ENCODE data around the gene FCHSD2.

The FCHSD2 gene

GRCh38 chr11:72890881-72891280 is 251.2 kb downstream of the FCHSD2 start:
- H3K4me3 ChIP-seq (ENCODE audit: insufficient read length, low read depth): no peak overlapping the region
- H3K9ac ChIP-seq (ENCODE audit: insufficient read length, low read depth): no peak overlapping the region
- no peaks in the 10 kb centered on the region for H3K9me3 ChIP-seq (ENCODE audit: insufficient read depth, low read length)
- H3K27me3 ChIP-seq (ENCODE audit: insufficient read depth, insufficient read length): no peaks in the 10 kb centered on the region
- H3K36me3 ChIP-seq (ENCODE audit: insufficient read depth, insufficient read length, low read length): peaks cover 3% of the 10 kb centered on the region
- TF ChIP-seq ZNF274 (IDR thresholded peaks at IDR 0.05; ENCODE audit: low read depth, low read length) (no peak), SUZ12 (IDR thresholded peaks at IDR 0.05; ENCODE audit: extremely low read depth, insufficient read depth, insufficient read length) (no peak), YY1 (IDR thresholded peaks at IDR 0.05; ENCODE audit: insufficient read depth, insufficient read length) (no peak)
- H3K4me1 ChIP-seq (ENCODE audit: insufficient read depth, insufficient read length): no peaks in the 10 kb centered on the region
- no peak for DNase-seq (ENCODE audit: low read depth, low spot score)

- peaks cover 3% of the 10 kb centered on the region for H3K36me3 ChIP-seq (ENCODE audit: insufficient read depth, insufficient read length, low read length)
- no peaks in the 10 kb centered on the region for H3K4me1 ChIP-seq (ENCODE audit: insufficient read depth, insufficient read length)
- no peak overlapping the region for H3K9ac ChIP-seq (ENCODE audit: insufficient read length, low read depth)
- no peak overlapping the region for H3K4me3 ChIP-seq (ENCODE audit: insufficient read length, low read depth)
- no peaks in the 10 kb centered on the region for H3K9me3 ChIP-seq (ENCODE audit: insufficient read depth, low read length)
- TF ChIP-seq SUZ12 (IDR thresholded peaks at IDR 0.05; ENCODE audit: extremely low read depth, insufficient read depth, insufficient read length) (no peak), ZNF274 (IDR thresholded peaks at IDR 0.05; ENCODE audit: low read depth, low read length) (no peak), YY1 (IDR thresholded peaks at IDR 0.05; ENCODE audit: insufficient read depth, insufficient read length) (no peak)
- no peaks in the 10 kb centered on the region for H3K27me3 ChIP-seq (ENCODE audit: insufficient read depth, insufficient read length)
- DNase-seq (ENCODE audit: low read depth, low spot score): no peak
Observed at GRCh38 chr11:72886619-72887018, 255.5 kb downstream of the FCHSD2 start.

- Histone ChIP-seq H3K36me3 (ENCODE audit: insufficient read depth, insufficient read length, low read length) (peaks cover 3% of the 10 kb centered on the region), H3K4me1 (ENCODE audit: insufficient read depth, insufficient read length) (no peaks in the 10 kb centered on the region)
- TF ChIP-seq SUZ12 (IDR thresholded peaks at IDR 0.05; ENCODE audit: extremely low read depth, insufficient read depth, insufficient read length) (no peak), YY1 (IDR thresholded peaks at IDR 0.05; ENCODE audit: insufficient read depth, insufficient read length) (no peak), ZNF274 (IDR thresholded peaks at IDR 0.05; ENCODE audit: low read depth, low read length) (no peak)
Observed at GRCh38 chr11:72885749-72886609, 256.1 kb downstream of the FCHSD2 start.

GRCh38 chr11:72876147-72876546 is 266.0 kb downstream of the FCHSD2 start:
- Histone ChIP-seq H3K9ac (ENCODE audit: insufficient read length, low read depth) (no peak overlapping the region), H3K36me3 (ENCODE audit: insufficient read depth, insufficient read length, low read length) (no peaks in the 10 kb centered on the region), H3K27me3 (ENCODE audit: insufficient read depth, insufficient read length) (no peaks in the 10 kb centered on the region), H3K4me1 (ENCODE audit: insufficient read depth, insufficient read length) (no peaks in the 10 kb centered on the region), H3K4me3 (ENCODE audit: insufficient read length, low read depth) (no peak overlapping the region), H3K9me3 (ENCODE audit: insufficient read depth, low read length) (no peaks in the 10 kb centered on the region)
- DNase-seq (ENCODE audit: low read depth, low spot score): no peak
- TF ChIP-seq YY1 (IDR thresholded peaks at IDR 0.05; ENCODE audit: insufficient read depth, insufficient read length) (no peak), SUZ12 (IDR thresholded peaks at IDR 0.05; ENCODE audit: extremely low read depth, insufficient read depth, insufficient read length) (no peak), ZNF274 (IDR thresholded peaks at IDR 0.05; ENCODE audit: low read depth, low read length) (no peak)

More at GRCh38 chr11:72885749-72886609, 256.1 kb downstream of the FCHSD2 start:
- Histone ChIP-seq H3K27me3 (ENCODE audit: insufficient read depth, insufficient read length) (no peaks in the 10 kb centered on the region), H3K9ac (ENCODE audit: insufficient read length, low read depth) (no peak overlapping the region), H3K9me3 (ENCODE audit: insufficient read depth, low read length) (no peaks in the 10 kb centered on the region), H3K4me3 (ENCODE audit: insufficient read length, low read depth) (no peak overlapping the region)
- DNase-seq (ENCODE audit: low read depth, low spot score): no peak

- Histone ChIP-seq H3K9ac (ENCODE audit: insufficient read length, low read depth) (no peak overlapping the region), H3K4me1 (ENCODE audit: insufficient read depth, insufficient read length) (no peaks in the 10 kb centered on the region), H3K27me3 (ENCODE audit: insufficient read depth, insufficient read length) (no peaks in the 10 kb centered on the region), H3K9me3 (ENCODE audit: insufficient read depth, low read length) (no peaks in the 10 kb centered on the region), H3K36me3 (ENCODE audit: insufficient read depth, insufficient read length, low read length) (no peaks in the 10 kb centered on the region), H3K4me3 (ENCODE audit: insufficient read length, low read depth) (no peak overlapping the region)
- TF ChIP-seq ZNF274 (IDR thresholded peaks at IDR 0.05; ENCODE audit: low read depth, low read length) (no peak), YY1 (IDR thresholded peaks at IDR 0.05; ENCODE audit: insufficient read depth, insufficient read length) (no peak), SUZ12 (IDR thresholded peaks at IDR 0.05; ENCODE audit: extremely low read depth, insufficient read depth, insufficient read length) (no peak)
- DNase-seq (ENCODE audit: low read depth, low spot score): no peak
Observed at GRCh38 chr11:72875736-72876135, 266.4 kb downstream of the FCHSD2 start.

- H3K9me3 ChIP-seq (ENCODE audit: insufficient read depth, low read length): no peaks in the 10 kb centered on the region
- H3K27me3 ChIP-seq (ENCODE audit: insufficient read depth, insufficient read length): no peaks in the 10 kb centered on the region
- no peaks in the 10 kb centered on the region for H3K36me3 ChIP-seq (ENCODE audit: insufficient read depth, insufficient read length, low read length)
- H3K4me1 ChIP-seq (ENCODE audit: insufficient read depth, insufficient read length): no peaks in the 10 kb centered on the region
- TF ChIP-seq YY1 (IDR thresholded peaks at IDR 0.05; ENCODE audit: insufficient read depth, insufficient read length) (no peak), ZNF274 (IDR thresholded peaks at IDR 0.05; ENCODE audit: low read depth, low read length) (no peak), SUZ12 (IDR thresholded peaks at IDR 0.05; ENCODE audit: extremely low read depth, insufficient read depth, insufficient read length) (no peak)
- H3K9ac ChIP-seq (ENCODE audit: insufficient read length, low read depth): no peak overlapping the region
- no peak overlapping the region for H3K4me3 ChIP-seq (ENCODE audit: insufficient read length, low read depth)
- DNase-seq (ENCODE audit: low read depth, low spot score): no peak
Observed at GRCh38 chr11:72872012-72872411, 270.1 kb downstream of the FCHSD2 start.

GRCh38 chr11:72871119-72871518 is 271.0 kb downstream of the FCHSD2 start:
- H3K9ac ChIP-seq (ENCODE audit: insufficient read length, low read depth): no peak overlapping the region
- no peaks in the 10 kb centered on the region for H3K27me3 ChIP-seq (ENCODE audit: insufficient read depth, insufficient read length)
- H3K4me3 ChIP-seq (ENCODE audit: insufficient read length, low read depth): no peak overlapping the region
- DNase-seq (ENCODE audit: low read depth, low spot score): no peak
- no peaks in the 10 kb centered on the region for H3K36me3 ChIP-seq (ENCODE audit: insufficient read depth, insufficient read length, low read length)
- no peaks in the 10 kb centered on the region for H3K4me1 ChIP-seq (ENCODE audit: insufficient read depth, insufficient read length)
- TF ChIP-seq SUZ12 (IDR thresholded peaks at IDR 0.05; ENCODE audit: extremely low read depth, insufficient read depth, insufficient read length) (no peak), YY1 (IDR thresholded peaks at IDR 0.05; ENCODE audit: insufficient read depth, insufficient read length) (no peak), ZNF274 (IDR thresholded peaks at IDR 0.05; ENCODE audit: low read depth, low read length) (no peak)
- H3K9me3 ChIP-seq (ENCODE audit: insufficient read depth, low read length): no peaks in the 10 kb centered on the region

Measured in NT2/D1 (cell line).